Body of pancreas (tissue), 4 donors: Measurements from ENCODE around the gene ASAP2.

Experiments
- CTCF ChIP-seq, 7 experiments: fragments of 450-650 bp in 4 of 7; fragments of 200-600 bp in 3 of 7; sonication (generic) in 3 of 7; IDR thresholded peaks; one replicate each; pipeline ENCODE4 v1.5.1; 2016 to 2019; ENCODE audit warnings: antibody characterized with exemption in 7 of 7
- POLR2A ChIP-seq, 3 donors: fragments of 450-650 bp; IDR thresholded peaks; one replicate each; pipeline ENCODE4 v1.6.1; 2016; ENCODE audit warnings: antibody characterized with exemption in 3 of 3, mild to moderate bottlenecking in 2 of 3

GRCh38 chr2:9336241-9336575 lies 129.6 kb downstream of the ASAP2 start:
- no peak for TF ChIP-seq CTCF (IDR thresholded peaks at IDR 0.05)
- TF ChIP-seq POLR2A (IDR thresholded peaks at IDR 0.05) = no peak
